Tibial artery (tissue), 4 donors: Measurements from ENCODE around the gene VAPB.

Source experiments
- DNase-seq, 2 donors: peaks; one replicate each; pipeline ENCODE4 v3.0.0-alpha.2; 2019
- H3K27ac ChIP-seq, 2 donors: fragments of 200-600 bp; sonication (generic) in 1 of 2; 1 replicate in 1 of 2; 2 replicates in 1 of 2; pipeline ENCODE4 v1.5.1; 2018 to 2019; ENCODE audit warnings: mild to moderate bottlenecking in 1 of 2
- H3K27me3 ChIP-seq, 2 donors: fragments of 200-600 bp; sonication (generic) in 1 of 2; one replicate each; pipeline versions ENCODE4 v1.5.1 to v1.6.0; 2016 to 2019
- H3K36me3 ChIP-seq, 3 donors: fragments of 200-600 bp; sonication (generic) in 2 of 3; one replicate each; pipeline ENCODE4 v1.5.1; 2016 to 2019; ENCODE audit warnings: mild to moderate bottlenecking in 2 of 3
- H3K4me1 ChIP-seq, 4 donors: fragments of 200-600 bp; sonication (generic) in 2 of 4; 1 replicate in 3 of 4; 2 replicates in 1 of 4; pipeline ENCODE4 v1.5.1; 2016 to 2019
- H3K4me3 ChIP-seq, 2 donors: fragments of 200-600 bp; sonication (generic) in 1 of 2; 1 replicate in 1 of 2; 2 replicates in 1 of 2; pipeline ENCODE4 v1.5.1; 2018 to 2019; ENCODE audit warnings: mild to moderate bottlenecking in 2 of 2
- H3K9me3 ChIP-seq, 3 donors: fragments of 200-600 bp; sonication (generic) in 1 of 3; one replicate each; pipeline ENCODE4 v1.5.1; 2016 to 2019
- CTCF ChIP-seq, 2 experiments: fragments of 200-600 bp in 1 of 2; fragments of 450-650 bp in 1 of 2; IDR thresholded peaks; one replicate each; pipeline ENCODE4 v1.5.1; 2017 to 2019; ENCODE audit warnings: antibody characterized with exemption in 2 of 2, mild to moderate bottlenecking in 1 of 2, moderate library complexity in 1 of 2
- intact Hi-C: fragments of 100-400 bp; cut with DNase I; formaldehyde crosslinking; loops from one replicate; pipeline ENCODE4 v1.15.0; 2023; ENCODE audit warnings: low total_unique reads

VAPB gene

GRCh38 chr20:58471193-58472164, 82.5 kb downstream of the VAPB start:
- DNase-seq = no peak
- no peaks in the 10 kb centered on the region for H3K9me3 ChIP-seq
- H3K36me3 ChIP-seq = no peaks in the 10 kb centered on the region
- no peak overlapping the region for H3K27ac ChIP-seq
- H3K4me3 ChIP-seq = no peak overlapping the region
- intact Hi-C loops = no loop called here
- no peaks in the 10 kb centered on the region for H3K27me3 ChIP-seq
- TF ChIP-seq CTCF (IDR thresholded peaks at IDR 0.05) = no peak
- no peaks in the 10 kb centered on the region for H3K4me1 ChIP-seq

DNA sequence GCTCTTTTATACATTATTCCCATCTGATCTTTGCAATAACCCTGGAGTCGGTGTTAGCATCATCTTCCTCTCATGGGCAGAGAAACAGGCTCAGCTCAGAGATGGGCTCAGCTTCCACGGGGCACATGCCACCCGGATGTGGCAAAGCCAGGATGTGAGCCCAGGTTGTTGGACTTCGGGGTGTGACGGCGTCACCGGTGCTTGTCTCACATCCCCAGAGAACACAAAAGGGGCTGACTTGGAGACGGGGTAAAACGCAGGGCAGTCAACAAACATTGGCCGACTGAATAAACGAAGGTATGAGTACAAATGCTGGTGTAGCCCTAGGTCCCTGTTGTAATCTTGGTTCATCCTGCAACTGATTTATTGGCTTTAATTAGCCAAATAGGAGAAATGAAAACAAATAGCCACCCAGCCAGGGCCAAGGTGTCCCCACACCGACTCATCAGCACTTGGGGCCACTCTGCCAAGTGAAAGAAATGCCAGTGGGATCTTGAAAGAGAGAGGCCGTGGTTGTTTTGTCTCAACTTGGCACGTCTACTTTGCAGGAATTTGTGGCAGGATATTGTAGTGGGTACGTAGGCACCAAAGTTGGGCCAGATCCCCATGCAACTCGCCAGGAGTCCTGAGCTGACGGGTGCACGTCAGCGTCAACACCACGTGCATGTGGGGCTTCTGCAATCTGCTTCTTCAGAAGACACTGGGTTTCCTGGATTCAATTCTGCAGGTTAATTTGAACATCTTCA, 83.4 kb downstream of the VAPB start:
- H3K4me1 ChIP-seq = no peaks in the 10 kb centered on the region
- intact Hi-C loops = no loop called here
- no peak for DNase-seq
- no peak overlapping the region for H3K27ac ChIP-seq
- no peak overlapping the region for H3K4me3 ChIP-seq
- H3K27me3 ChIP-seq = no peaks in the 10 kb centered on the region
- no peaks in the 10 kb centered on the region for H3K36me3 ChIP-seq
- TF ChIP-seq CTCF (IDR thresholded peaks at IDR 0.05) = no peak
- H3K9me3 ChIP-seq = no peaks in the 10 kb centered on the region

DNA sequence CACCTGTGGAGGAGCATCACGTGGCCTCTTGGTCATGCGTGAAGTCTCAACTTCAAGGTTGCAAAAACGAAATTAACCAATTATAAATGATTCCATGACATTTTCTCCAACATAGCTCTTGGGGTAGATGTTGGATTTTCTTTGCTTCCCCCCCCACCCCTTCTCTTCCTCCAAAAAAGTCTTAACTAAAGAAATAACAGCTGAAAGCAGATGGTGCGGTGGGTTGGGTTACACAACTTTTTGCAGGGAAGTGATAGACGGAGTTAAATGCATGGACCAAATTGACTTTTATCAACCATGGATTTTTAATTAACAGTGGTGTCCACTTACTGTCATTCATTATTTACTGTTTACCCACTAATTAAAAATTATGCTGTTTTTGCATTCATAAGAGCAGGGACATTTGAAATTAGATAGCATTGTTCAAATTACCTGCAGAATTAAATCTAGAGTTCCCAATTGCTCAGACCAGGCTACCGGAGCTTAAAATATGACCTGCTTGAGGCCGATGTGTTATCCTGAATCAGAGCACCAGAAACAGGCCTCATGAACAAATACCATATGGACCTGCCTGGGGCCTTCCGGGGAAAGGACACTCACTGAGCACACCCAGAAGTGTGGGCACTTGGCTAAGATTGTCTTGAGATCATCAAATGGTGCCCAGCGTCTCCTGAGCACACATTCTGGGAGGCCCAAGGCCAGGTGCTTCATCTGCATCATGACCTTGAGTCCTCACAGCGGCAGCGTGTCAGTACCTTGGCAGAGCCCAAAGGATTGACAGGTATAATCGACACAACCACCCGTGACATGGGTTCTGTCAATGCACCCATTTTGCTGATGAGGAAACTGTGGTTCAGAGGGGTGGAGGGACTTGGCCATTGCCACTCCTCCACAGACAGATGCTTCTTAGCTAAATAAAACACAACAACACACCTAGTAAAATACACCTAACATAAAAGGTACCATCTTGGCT, 84.7 kb downstream of the VAPB start:
- H3K9me3 ChIP-seq = peaks cover 0 to 9% (median 7%) of the 10 kb centered on the region in 3 donors
- H3K4me1 ChIP-seq = no peaks in the 10 kb centered on the region
- no peak for TF ChIP-seq CTCF (IDR thresholded peaks at IDR 0.05)
- intact Hi-C loops = no loop called here
- DNase-seq = no peak
- no peaks in the 10 kb centered on the region for H3K36me3 ChIP-seq
- H3K4me3 ChIP-seq = no peak overlapping the region
- H3K27me3 ChIP-seq = no peaks in the 10 kb centered on the region
- no peak overlapping the region for H3K27ac ChIP-seq

DNA sequence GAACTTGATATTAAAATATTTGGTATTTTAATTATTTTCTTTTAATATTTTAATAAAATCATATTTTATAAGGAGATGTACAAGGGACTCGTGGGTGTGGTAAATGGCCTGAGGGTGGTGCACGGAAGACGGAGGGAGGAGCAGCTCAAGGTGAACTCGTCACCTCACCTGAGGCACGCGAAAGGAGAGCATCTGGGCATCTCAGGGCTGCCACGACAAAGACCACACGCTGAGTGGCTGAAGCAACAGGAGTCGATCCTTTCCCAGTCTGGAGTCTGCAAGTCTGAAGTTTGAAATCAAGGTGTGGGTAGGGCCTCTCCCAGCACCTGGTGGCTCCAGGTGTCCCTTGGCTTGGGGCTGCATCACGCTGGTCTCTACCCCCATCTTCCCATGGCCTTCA, 86.4 kb downstream of the VAPB start:
- no peak for TF ChIP-seq CTCF (IDR thresholded peaks at IDR 0.05)
- no peaks in the 10 kb centered on the region for H3K27me3 ChIP-seq
- intact Hi-C loops = no loop called here
- no peak overlapping the region for H3K4me3 ChIP-seq
- no peak overlapping the region for H3K27ac ChIP-seq
- H3K4me1 ChIP-seq = no peaks in the 10 kb centered on the region
- no peak for DNase-seq
- peaks cover 0 to 13% (median 11%) of the 10 kb centered on the region in 3 donors for H3K9me3 ChIP-seq
- no peaks in the 10 kb centered on the region for H3K36me3 ChIP-seq

DNA sequence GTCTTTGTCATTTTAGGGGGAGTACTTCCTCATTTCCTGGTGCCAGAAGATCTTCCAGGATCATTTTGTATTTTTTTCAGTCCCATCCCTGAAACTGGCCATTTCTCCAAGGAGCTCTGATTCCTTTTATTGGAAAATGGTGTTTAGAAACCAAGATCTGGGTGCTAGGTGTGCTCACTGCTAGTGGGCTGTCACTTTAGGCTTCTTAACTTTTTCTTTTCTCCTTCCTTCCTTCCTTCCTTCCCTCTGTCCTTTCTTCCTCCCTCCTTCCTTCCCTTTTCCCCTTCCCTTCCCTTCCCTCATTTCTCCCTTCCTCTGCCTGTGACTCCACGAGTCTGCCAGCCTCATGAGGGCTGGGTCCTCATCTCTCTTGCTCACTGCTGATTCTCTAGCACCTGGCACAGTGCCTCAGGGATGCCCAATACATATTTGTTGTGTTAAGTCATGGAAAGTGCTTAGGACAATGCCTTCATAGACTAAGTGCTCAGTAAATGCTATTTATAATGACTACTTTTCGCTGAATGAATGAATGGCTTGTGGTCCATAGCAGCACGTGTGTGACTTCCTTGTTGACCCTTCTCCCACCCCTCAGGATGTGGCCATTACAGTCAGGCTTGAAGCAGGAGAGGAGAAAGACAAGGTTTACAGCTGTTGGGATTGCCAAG, 89.2 kb downstream of the VAPB start:
- H3K4me1 ChIP-seq = no peaks in the 10 kb centered on the region
- H3K4me3 ChIP-seq = no peak overlapping the region
- no peaks in the 10 kb centered on the region for H3K27me3 ChIP-seq
- DNase-seq = no peak
- no peaks in the 10 kb centered on the region for H3K36me3 ChIP-seq
- intact Hi-C loops = no loop called here
- no peak overlapping the region for H3K27ac ChIP-seq
- peaks cover 0 to 13% (median 11%) of the 10 kb centered on the region in 3 donors for H3K9me3 ChIP-seq
- TF ChIP-seq CTCF (IDR thresholded peaks at IDR 0.05) = no peak
